MV-4-11 (cell line): ENCODE data around the gene MTMR8.

Experiments
- DNase-seq: peaks from one replicate; lab custom pipeline; 2025; lab: John Stamatoyannopoulos, UW

Gene MTMR8

GRCh38 chrX:64306712-64307111 lies 88.5 kb downstream of the MTMR8 start:
- DNase-seq, result no peak

DNA sequence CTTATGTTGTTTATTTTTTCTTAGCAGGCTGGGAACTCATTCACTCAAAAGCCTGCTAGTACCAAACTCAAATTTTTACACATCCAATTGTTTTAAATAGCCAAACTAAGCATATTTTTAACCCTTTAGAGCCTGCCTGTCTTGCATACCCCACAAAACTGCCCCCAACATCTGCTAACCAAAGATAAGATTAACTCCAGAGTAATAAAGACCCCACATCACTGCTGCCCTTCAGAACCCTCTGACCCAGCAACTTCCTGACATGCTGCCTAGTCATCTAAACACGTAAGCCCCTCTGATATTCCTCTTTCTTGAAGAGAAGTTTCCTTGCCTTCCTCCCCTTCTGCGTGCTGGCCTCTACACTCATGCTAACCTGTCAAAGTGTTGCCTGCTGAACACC lies 104.1 kb downstream of the MTMR8 start:
- DNase-seq, result no peak

- DNase-seq, result no peak
Observed at GRCh38 chrX:64265265-64265664, 130.0 kb downstream of the MTMR8 start.

- DNase-seq, result no peak
Observed at GRCh38 chrX:64230123-64230970, 164.9 kb downstream of the MTMR8 start, which contains the start of gene ASB12. Gene ASB12 (minus strand): TSS chrX:64230607. CDS start chrX:64225650, 4,957 bp downstream.

DNA sequence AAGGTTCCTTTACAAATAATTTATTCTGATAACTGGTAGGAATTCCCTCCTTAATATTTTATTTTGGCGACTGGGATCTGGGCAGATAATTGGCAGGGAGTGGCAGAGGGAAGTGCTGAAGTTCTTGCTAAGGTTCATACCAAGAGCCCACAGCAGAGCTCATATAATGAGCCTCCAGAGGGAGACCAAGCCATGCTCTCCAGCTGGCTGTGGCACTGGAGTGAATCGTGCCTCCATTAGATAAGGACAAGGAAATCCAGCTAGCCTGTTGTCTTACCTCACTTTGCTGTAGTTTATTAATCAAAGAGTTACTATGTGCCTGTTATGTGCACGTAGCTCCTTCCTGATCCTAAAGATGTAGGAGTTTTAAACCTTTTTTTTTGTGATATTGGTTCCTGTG lies 166.1 kb downstream of the MTMR8 start:
- DNase-seq, result no peak
